Aorta (tissue), 5 donors: ENCODE measurements around the gene PINK1. TPM values are rescaled to one million over a fixed set of nuclear protein-coding genes. Genes with fewer than 3 reads are reported as not detected.

Experiments
- ATAC-seq: fragments of 200-7000 bp; cut with Tn5 transposase; one replicate; pipeline ENCODE4 v1.9.1; 2022; ENCODE audit warnings: moderate library complexity; ENCODE audit not compliant: low FRiP score
- DNase-seq, 2 donors: peaks; one replicate each; pipeline ENCODE4 v3.0.0-alpha.2; 2020
- H3K27ac ChIP-seq, 2 donors: one replicate each; pipeline ENCODE4 v1.5.1; 2013; ENCODE audit warnings: low read length in 2 of 2, mild to moderate bottlenecking in 2 of 2, moderate library complexity in 2 of 2, control low read depth in 1 of 2, inconsistent platforms in 1 of 2, low read depth in 1 of 2
- H3K27me3 ChIP-seq, 2 donors: one replicate each; pipeline ENCODE4 v1.6.1; 2013; ENCODE audit warnings: control low read depth in 1 of 2, low read length in 1 of 2, mild to moderate bottlenecking in 1 of 2, moderate library complexity in 1 of 2; ENCODE audit not compliant: insufficient read depth in 2 of 2, control insufficient read depth in 1 of 2
- H3K36me3 ChIP-seq, 2 donors: one replicate each; pipeline ENCODE4 v1.6.1; 2013; ENCODE audit warnings: control low read depth in 1 of 2, low read length in 1 of 2, mild to moderate bottlenecking in 1 of 2; ENCODE audit not compliant: insufficient read depth in 2 of 2, control insufficient read depth in 1 of 2
- H3K4me1 ChIP-seq, 2 donors: one replicate each; pipeline ENCODE4 v1.6.1; 2013; ENCODE audit warnings: low read length in 2 of 2, control low read depth in 1 of 2, mild to moderate bottlenecking in 1 of 2, moderate library complexity in 1 of 2; ENCODE audit not compliant: insufficient read depth in 2 of 2, control insufficient read depth in 1 of 2
- H3K4me3 ChIP-seq, 2 donors: one replicate each; pipeline ENCODE4 v1.5.1; 2013; ENCODE audit warnings: low read length in 2 of 2, control low read depth in 1 of 2, mild to moderate bottlenecking in 1 of 2
- H3K9me3 ChIP-seq: one replicate; pipeline ENCODE4 v1.6.1; 2013; ENCODE audit warnings: mild to moderate bottlenecking, low read length; ENCODE audit not compliant: control insufficient read depth
- WGBS, 2 donors: extraction: QIAGEN DNeasy Blood & Tissue Kit; methylation state at CpG; one replicate each; pipeline ENCODE4 v1.1.7; 2013; 5-methylcytosine and 5-hydroxymethylcytosine counted together
- intact Hi-C, 2 donors: fragments of 100-400 bp; cut with DNase I; formaldehyde crosslinking; loops; one replicate each; pipeline versions ENCODE4 v1.14.2 to v1.15.0; 2022
- polyA plus RNA-seq, 2 donors: library from polyadenylated mRNA; stranded (reverse); fragments of 200-250 nt; gene quantifications; one replicate each; pipeline ENCODE4 v1.2.3, GENCODE V29; 2013
- total RNA-seq, 2 donors: library from RNA; stranded (reverse); fragmentation: NEBNext Ultra II Directional; extraction: Animal tissue kit (Norgen Biotek cat#: 25700); gene quantifications; one replicate each; pipeline ENCODE4 v1.2.1, GENCODE V29; 2021
- donor health status: healthy with polysubstance abuse.
- donor health status: Bipolar disorder and iron deficiency.
- donor health status: DM: no; HTN: no; CAD: no.
- donor health status: DM: no; HTN: no; CAD: no.
- donor health status: DM: yes; HTN: yes; CAD: no.

PINK1 gene
- total and polyA plus RNA-seq, 4 donors = 72.0 to 129 (median 92.4) TPM

DNA sequence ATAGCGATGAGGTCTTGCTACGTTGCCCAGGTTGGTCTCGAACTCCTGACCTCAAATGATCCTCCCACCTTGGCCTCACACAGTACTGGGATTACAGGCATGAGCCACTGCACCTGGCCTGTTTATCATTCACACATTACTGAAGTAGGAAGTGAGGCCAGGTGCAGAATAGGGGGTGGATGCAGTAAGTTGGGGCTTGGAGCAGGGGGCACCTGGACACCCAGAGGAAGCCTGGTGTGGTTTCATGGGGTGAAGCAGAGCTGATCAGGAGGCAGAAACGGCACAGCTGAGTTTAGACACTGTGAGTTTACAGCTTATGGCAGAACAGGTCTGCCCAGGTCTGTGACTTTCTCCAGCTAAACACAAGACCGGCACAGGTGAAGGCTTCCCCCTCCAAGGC, 39.5 kb upstream of the PINK1 start:
- ATAC-seq = no peak
- intact Hi-C loops = no loop called here
- Histone ChIP-seq H3K36me3 (no peaks in the 10 kb centered on the region), H3K9me3 (no peaks in the 10 kb centered on the region), H3K4me1 (no peaks in the 10 kb centered on the region), H3K4me3 (no peak overlapping the region), H3K27ac (no peak overlapping the region), H3K27me3 (no peaks in the 10 kb centered on the region)
- no peak for DNase-seq
- WGBS, 2 donors = 83 to 87% methylated on average over 5 of the region's 5 CpGs

DNA sequence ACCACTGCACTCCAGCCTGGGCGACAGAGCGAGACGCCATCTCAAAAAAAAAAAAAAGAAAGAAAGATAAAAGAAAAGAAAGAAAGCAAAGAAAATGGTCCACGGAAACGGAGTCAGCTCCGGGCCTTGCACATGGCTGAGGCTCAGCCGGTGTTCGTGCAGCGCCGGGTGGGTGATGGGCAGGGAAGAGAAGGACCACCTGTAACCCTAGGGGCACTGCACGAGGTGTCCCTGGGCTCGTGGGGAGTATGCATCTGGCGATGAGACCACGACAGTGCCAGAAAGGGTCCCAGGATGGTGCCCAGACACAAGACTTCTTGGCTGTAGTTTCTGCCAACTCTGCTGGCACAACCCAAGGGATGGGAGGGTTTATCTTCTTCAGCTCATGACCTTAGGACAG, 38.5 kb upstream of the PINK1 start:
- Histone ChIP-seq H3K27ac (no peak overlapping the region), H3K36me3 (no peaks in the 10 kb centered on the region), H3K4me1 (no peaks in the 10 kb centered on the region), H3K9me3 (no peaks in the 10 kb centered on the region), H3K4me3 (no peak overlapping the region), H3K27me3 (no peaks in the 10 kb centered on the region)
- 85% methylated on average over 14 of the region's 14 CpGs for WGBS, 2 donors
- intact Hi-C loops = no loop called here
- DNase-seq (no peak), ATAC-seq (no peak)

DNA sequence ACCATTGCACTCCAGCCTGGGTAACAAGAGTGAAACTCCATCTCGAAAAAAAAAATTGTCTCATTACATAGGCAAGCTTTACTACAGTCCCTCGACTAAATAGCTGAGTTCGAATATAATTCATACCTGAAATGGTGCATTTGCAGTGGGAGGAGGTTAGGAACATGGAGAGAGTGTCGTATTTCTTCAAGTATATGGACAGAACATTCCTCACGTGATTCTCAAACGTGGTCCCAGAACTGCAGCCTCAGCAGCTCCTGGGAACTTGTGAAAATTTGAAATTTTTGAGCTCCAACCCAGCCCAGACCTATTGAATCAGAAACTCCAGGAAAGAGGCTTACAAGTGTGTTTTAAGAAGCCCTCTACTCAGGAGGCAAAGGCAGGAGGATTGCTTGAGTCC, 37.2 kb upstream of the PINK1 start:
- no peak for DNase-seq
- Histone ChIP-seq H3K4me1 (no peaks in the 10 kb centered on the region), H3K27me3 (no peaks in the 10 kb centered on the region), H3K4me3 (no peak overlapping the region), H3K9me3 (no peaks in the 10 kb centered on the region), H3K36me3 (no peaks in the 10 kb centered on the region), H3K27ac (no peak overlapping the region)
- intact Hi-C loops = no loop called here
- 23 to 34% methylated on average over 6 of the region's 6 CpGs for WGBS, 2 donors
- no peak for ATAC-seq

DNA sequence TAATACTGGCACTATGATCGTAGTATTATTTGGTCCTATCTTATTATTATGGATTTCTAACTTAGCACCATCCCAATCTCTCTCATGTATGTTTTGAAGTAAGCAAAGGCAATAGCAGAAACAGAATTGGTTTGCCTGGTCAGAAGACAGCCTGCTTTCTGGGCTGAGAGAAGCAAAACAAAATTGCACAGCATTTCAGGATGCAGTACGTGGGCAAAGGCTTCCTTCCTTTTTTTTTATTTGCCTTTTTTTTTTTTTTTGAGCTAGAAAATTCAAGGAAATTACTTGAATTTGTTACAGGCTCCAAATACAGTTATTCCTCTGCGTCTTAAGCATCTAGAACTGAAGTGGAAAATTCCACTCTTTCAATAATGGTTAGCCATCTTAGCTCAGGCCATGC, 35.6 kb upstream of the PINK1 start:
- DNase-seq (no peak), ATAC-seq (no peak)
- Histone ChIP-seq H3K27me3 (no peaks in the 10 kb centered on the region), H3K36me3 (no peaks in the 10 kb centered on the region), H3K4me1 (no peaks in the 10 kb centered on the region), H3K4me3 (no peak overlapping the region), H3K9me3 (no peaks in the 10 kb centered on the region), H3K27ac (no peak overlapping the region)
- 77 to 79% methylated on average over 3 of the region's 3 CpGs for WGBS, 2 donors
- intact Hi-C loops = no loop called here

DNA sequence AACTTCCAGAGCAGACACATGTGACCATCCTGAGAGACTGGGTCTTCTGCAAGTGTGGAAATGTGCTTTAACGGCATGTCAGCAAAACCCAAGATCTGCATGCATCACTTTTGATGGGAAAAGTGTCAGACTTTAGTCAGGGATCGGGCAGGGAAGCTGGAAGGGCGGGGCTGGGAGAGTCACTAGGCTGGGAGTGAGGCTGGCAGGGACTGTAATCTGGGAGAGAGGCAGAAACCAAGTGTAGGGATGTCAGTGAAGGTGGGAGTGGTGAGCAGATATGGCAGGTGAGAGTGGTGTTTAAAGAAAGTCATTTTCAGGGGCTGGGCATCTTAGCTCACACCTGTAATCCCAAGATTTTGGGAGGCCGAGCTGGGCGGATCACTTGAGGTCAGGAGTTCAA, 33.1 kb upstream of the PINK1 start:
- Histone ChIP-seq H3K27me3 (no peaks in the 10 kb centered on the region), H3K9me3 (no peaks in the 10 kb centered on the region), H3K4me3 (no peak overlapping the region), H3K4me1 (no peaks in the 10 kb centered on the region), H3K36me3 (no peaks in the 10 kb centered on the region), H3K27ac (no peak overlapping the region)
- WGBS, 2 donors = 80 to 81% methylated on average over 5 of the region's 5 CpGs
- ATAC-seq (no peak), DNase-seq (no peak)
- intact Hi-C loops = no loop called here

DNA sequence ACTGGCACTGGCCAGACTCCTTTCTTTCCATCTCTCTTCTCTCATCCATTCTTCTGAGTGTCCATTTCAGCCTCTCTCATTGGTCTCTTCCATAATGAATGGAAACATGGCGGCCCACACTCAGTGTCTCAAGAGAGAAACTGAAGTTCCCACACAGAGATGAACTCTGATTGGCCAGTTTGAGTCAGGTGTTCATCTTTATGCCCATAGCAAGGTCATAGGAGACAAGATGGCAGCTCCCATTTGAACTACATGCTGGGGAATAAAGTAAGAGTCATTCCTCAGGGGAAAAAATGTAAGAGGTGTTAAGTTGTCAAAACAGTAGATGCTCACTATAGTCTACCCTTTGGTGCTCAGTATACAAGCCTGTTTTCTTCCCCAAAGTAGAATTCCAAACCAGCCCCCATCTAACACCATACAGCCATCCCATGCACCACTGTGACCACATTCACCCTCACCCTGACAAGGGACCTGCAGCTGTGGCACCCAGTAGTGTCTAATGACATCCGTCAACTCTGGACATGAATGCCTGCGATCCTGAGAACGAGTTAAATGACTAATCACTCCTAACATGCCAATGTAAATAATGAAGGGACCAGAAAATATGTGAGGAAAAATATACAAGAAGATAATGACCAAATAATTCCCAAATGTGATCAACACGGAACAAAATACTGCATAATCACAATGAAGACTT, 32.0 kb upstream of the PINK1 start:
- Histone ChIP-seq H3K27me3 (no peaks in the 10 kb centered on the region), H3K4me1 (no peaks in the 10 kb centered on the region), H3K9me3 (no peaks in the 10 kb centered on the region), H3K27ac (no peak overlapping the region), H3K4me3 (no peak overlapping the region), H3K36me3 (no peaks in the 10 kb centered on the region)
- intact Hi-C loops = no loop called here
- 36 to 37% methylated on average over 5 of the region's 5 CpGs for WGBS, 2 donors
- DNase-seq = no peak
- no peak for ATAC-seq

DNA sequence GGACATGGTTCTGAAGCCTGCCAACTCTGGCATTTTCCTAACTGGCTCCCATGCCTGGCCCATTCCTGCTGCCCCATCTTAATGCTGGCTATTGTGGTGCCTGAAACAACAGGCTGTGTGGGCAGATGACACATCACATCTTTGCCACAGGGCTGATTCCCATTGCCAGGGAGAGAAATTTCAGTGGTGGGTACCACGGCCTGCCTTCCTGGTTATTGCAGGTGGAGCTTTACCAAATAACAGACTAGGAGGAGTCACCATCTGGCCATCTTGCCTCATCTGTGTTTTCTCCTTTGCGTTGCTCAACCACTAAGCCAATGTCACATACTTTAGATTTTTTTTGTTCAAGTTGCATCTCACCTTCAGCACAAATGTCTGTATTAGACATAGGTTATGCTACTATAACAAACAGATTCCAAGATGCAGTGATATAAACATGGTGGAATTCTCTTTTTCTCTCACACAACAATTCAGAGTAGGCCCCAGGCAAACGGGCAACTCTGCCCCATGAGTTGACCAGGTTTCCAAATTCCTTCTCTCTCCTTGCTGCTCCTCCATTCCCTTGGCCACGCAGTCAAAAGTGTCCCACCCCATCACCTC, 30.3 kb upstream of the PINK1 start:
- Histone ChIP-seq H3K27ac (no peak overlapping the region), H3K9me3 (no peaks in the 10 kb centered on the region), H3K4me3 (no peak overlapping the region), H3K27me3 (no peaks in the 10 kb centered on the region), H3K4me1 (no peaks in the 10 kb centered on the region), H3K36me3 (no peaks in the 10 kb centered on the region)
- WGBS, 2 donors = 90 to 91% methylated on average over 4 of the region's 4 CpGs
- intact Hi-C loops = no loop called here
- DNase-seq (no peak), ATAC-seq (no peak)

DNA sequence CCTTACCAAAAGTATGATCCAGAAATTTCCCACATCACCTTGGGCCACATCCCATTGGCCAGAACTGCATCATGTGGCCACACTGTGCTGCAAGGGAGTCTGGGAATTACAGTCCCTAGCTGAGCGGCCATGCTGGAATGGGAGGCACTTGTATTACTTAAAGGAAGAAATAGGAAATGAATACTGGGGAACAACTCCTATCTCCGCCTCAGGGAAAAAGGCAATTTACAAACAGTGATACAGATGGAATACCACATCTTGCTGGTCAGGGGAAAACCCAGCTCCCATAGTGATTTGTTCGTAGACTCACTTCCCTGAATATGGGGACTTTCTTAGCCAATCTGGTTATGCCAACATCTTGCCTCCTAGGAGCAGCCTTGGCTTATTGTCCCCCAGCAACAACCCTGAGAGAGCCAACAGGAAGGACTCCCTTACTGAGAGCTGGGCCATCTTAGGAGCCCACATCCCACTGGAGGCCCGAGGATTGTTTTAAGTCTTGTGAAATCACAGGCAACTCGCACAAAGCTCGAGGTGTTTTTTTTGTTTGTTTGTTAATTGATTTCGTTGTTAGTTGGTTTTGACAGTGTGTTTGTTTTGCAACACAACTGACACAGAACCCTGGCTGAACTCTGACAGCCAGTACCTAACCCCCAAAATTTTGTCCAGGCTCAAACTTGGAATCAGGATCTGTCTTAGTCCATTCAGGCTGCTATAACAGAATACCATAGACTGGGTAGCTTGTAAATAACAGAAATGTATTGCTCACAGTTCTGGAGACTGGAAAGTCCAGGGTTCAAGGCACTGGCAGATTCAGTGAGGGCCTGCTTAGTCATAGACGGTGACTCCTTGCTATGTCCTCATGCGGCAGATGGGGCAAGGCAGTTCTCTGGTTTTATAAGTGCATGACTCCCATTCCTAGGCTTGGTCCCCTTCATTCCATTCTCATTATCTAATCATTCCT, 29.5 kb upstream of the PINK1 start:
- ATAC-seq (no peak), DNase-seq (no peak)
- Histone ChIP-seq H3K27ac (no peak overlapping the region), H3K9me3 (no peaks in the 10 kb centered on the region), H3K4me3 (no peak overlapping the region), H3K27me3 (no peaks in the 10 kb centered on the region), H3K4me1 (no peaks in the 10 kb centered on the region), H3K36me3 (no peaks in the 10 kb centered on the region)
- 83 to 90% methylated on average over 9 of the region's 9 CpGs for WGBS, 2 donors
- intact Hi-C loops = no loop called here
